ENCODE results near the gene EEFSEC. TPM values are rescaled to one million over a fixed set of nuclear protein-coding genes. Genes with fewer than 3 reads are reported as not detected.
A peak's percentile ranks its signal among the peaks of the same experiment; 100 is the strongest.

EEFSEC gene
- total and polyA plus RNA-seq, 2 experiments from 2014 or later = 4.9 to 18.7 TPM

GRCh38 chr3:128425846-128426127 lies 272.5 kb downstream of the EEFSEC start:
- no peak overlapping the region for H3K4me2 ChIP-seq (ENCODE audit: unreplicated experiment)
- no peak for TF ChIP-seq EZH2phosphoT487 (IDR thresholded peaks at IDR 0.05; ENCODE audit: insufficient read depth, low read depth)
- TF ChIP-seq EZH2 (IDR thresholded peaks at IDR 0.05; ENCODE audit: insufficient read depth, poor library complexity, severe bottlenecking) = no peak

GRCh38 chr3:128426128-128426921 lies 273.0 kb downstream of the EEFSEC start:
- DNase-seq = peak; percentile 69
- Histone ChIP-seq H4K20me1 (ENCODE audit: insufficient read depth) (no peaks in the 10 kb centered on the region), H3K79me2 (ENCODE audit: insufficient read depth) (no peaks in the 10 kb centered on the region), H3K4me2 (ENCODE audit: unreplicated experiment) (peak overlapping the region; percentile 59), H3K9me3 (ENCODE audit: low read depth) (no peaks in the 10 kb centered on the region), H3K36me3 (ENCODE audit: low read depth) (no peaks in the 10 kb centered on the region), H3K27ac (no peak overlapping the region), H3K4me3 (peak overlapping the region; percentile 53), H3K27me3 (replicated peaks; ENCODE audit: insufficient read depth) (peaks cover under 1% of the 10 kb centered on the region; the same call in 1 of the 2 replicates), H3K4me1 (ENCODE audit: insufficient read depth) (no peaks in the 10 kb centered on the region), H2AFZ (peak overlapping the region; percentile 58; the same call in 1 of the 2 replicates), H3K9me2 (ENCODE audit: insufficient read depth) (no peaks in the 10 kb centered on the region), H3K9ac (no peak overlapping the region), H3F3A (ENCODE audit: insufficient read depth) (no peaks in the 10 kb centered on the region)
- 13 to 18% methylated on average over 37 to 54 of the region's 66 CpGs for WGBS, 2 experiments (ENCODE audit: low coverage in 1 of 2, low lambda C conversion rate in 2 of 2, missing lambda C conversion rate in 2 of 2)
- in situ Hi-C loops (cut with MboI) = loop anchor here (10.0 kb wide), 1 partner anchor 168 kb away; no protein-coding TSS in a partner anchor
- TF ChIP-seq EZH2phosphoT487 (IDR thresholded peaks at IDR 0.05; ENCODE audit: insufficient read depth, low read depth) (no peak), EZH2 (IDR thresholded peaks at IDR 0.05; ENCODE audit: insufficient read depth, poor library complexity, severe bottlenecking) (no peak)

More at GRCh38 chr3:128425846-128426127, 272.5 kb downstream of the EEFSEC start:
- Histone ChIP-seq H4K20me1 (ENCODE audit: insufficient read depth) (no peaks in the 10 kb centered on the region), H3K79me2 (ENCODE audit: insufficient read depth) (no peaks in the 10 kb centered on the region), H2AFZ (no peak overlapping the region), H3K9me3 (ENCODE audit: low read depth) (no peaks in the 10 kb centered on the region), H3K9me2 (ENCODE audit: insufficient read depth) (no peaks in the 10 kb centered on the region), H3K9ac (no peak overlapping the region), H3K4me1 (ENCODE audit: insufficient read depth) (no peaks in the 10 kb centered on the region), H3F3A (ENCODE audit: insufficient read depth) (no peaks in the 10 kb centered on the region), H3K36me3 (ENCODE audit: low read depth) (no peaks in the 10 kb centered on the region), H3K27me3 (replicated peaks; ENCODE audit: insufficient read depth) (no peaks in the 10 kb centered on the region), H3K4me3 (no peak overlapping the region), H3K27ac (no peak overlapping the region)
- 73% methylated on average over 8 of the region's 8 CpGs for WGBS, 2 experiments (ENCODE audit: low coverage in 1 of 2, low lambda C conversion rate in 2 of 2, missing lambda C conversion rate in 2 of 2)
- no peak for DNase-seq
- in situ Hi-C loops (cut with MboI) = loop anchor here (10.0 kb wide), 1 partner anchor 169 kb away; no protein-coding TSS in a partner anchor

DNA sequence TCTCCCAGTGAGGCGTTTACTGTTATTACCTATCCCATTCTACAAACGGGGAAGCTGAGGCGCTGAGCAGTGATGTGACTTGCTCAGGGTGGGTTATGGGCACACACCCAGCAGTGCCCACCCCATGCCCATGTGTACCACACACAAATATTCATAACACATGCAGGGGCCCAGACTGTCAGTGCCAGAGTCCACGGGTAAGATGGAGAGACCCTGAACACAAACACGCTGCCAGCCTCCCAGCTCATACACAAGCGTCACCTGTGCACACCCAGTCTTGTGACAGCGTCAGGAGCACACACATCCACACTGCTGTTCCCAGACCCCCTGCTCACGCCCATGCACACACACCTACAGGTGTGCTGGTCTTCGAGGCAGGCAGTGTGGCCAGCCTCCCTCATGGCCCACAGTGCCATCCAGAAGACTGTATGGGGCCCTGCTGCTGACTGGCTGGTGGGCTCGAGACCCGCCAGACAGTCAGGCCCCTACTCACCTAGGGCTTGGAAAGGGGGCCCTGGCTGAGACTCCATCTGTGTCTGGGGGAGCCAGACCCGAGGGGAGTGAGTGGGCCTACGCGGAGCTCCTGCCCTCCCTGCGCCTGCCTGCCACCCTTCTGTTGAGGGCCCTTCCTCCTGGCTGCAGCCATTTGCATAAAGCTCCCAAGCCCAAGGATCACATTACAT lies 274.0 kb downstream of the EEFSEC start:
- Histone ChIP-seq H3K9me2 (ENCODE audit: insufficient read depth) (no peaks in the 10 kb centered on the region), H2AFZ (no peak overlapping the region), H3K79me2 (ENCODE audit: insufficient read depth) (no peaks in the 10 kb centered on the region), H3K4me1 (ENCODE audit: insufficient read depth) (no peaks in the 10 kb centered on the region), H3K9ac (no peak overlapping the region), H3K4me3 (no peak overlapping the region), H3K36me3 (ENCODE audit: low read depth) (no peaks in the 10 kb centered on the region), H4K20me1 (ENCODE audit: insufficient read depth) (no peaks in the 10 kb centered on the region), H3K4me2 (ENCODE audit: unreplicated experiment) (no peak overlapping the region), H3F3A (ENCODE audit: insufficient read depth) (no peaks in the 10 kb centered on the region), H3K9me3 (ENCODE audit: low read depth) (no peaks in the 10 kb centered on the region), H3K27ac (no peak overlapping the region), H3K27me3 (replicated peaks; ENCODE audit: insufficient read depth) (peaks cover 11% of the 10 kb centered on the region)
- in situ Hi-C loops (cut with MboI) = loop anchor here (10.0 kb wide), 1 partner anchor 167 kb away; no protein-coding TSS in a partner anchor
- TF ChIP-seq EZH2phosphoT487 (IDR thresholded peaks at IDR 0.05; ENCODE audit: insufficient read depth, low read depth) (no peak), EZH2 (IDR thresholded peaks at IDR 0.05; ENCODE audit: insufficient read depth, poor library complexity, severe bottlenecking) (no peak)
- no peak for DNase-seq
- whole genome bisulfite sequencing, 2 experiments (ENCODE audit: low coverage in 1 of 2, low lambda C conversion rate in 2 of 2, missing lambda C conversion rate in 2 of 2) = 80 to 85% methylated on average over 15 of the region's 15 CpGs

GRCh38 chr3:128427872-128428822 lies 274.9 kb downstream of the EEFSEC start:
- Histone ChIP-seq H3K27ac (no peak overlapping the region), H3K4me2 (ENCODE audit: unreplicated experiment) (no peak overlapping the region), H4K20me1 (ENCODE audit: insufficient read depth) (no peaks in the 10 kb centered on the region), H3K9ac (no peak overlapping the region), H3K9me3 (ENCODE audit: low read depth) (no peaks in the 10 kb centered on the region), H2AFZ (no peak overlapping the region), H3F3A (ENCODE audit: insufficient read depth) (no peaks in the 10 kb centered on the region), H3K27me3 (replicated peaks; ENCODE audit: insufficient read depth) (peaks cover 17% of the 10 kb centered on the region), H3K36me3 (ENCODE audit: low read depth) (no peaks in the 10 kb centered on the region), H3K4me3 (no peak overlapping the region), H3K9me2 (ENCODE audit: insufficient read depth) (no peaks in the 10 kb centered on the region), H3K79me2 (ENCODE audit: insufficient read depth) (no peaks in the 10 kb centered on the region), H3K4me1 (ENCODE audit: insufficient read depth) (no peaks in the 10 kb centered on the region)
- TF ChIP-seq EZH2phosphoT487 (IDR thresholded peaks at IDR 0.05; ENCODE audit: insufficient read depth, low read depth) = no peak
- TF ChIP-seq EZH2 (IDR thresholded peaks at IDR 0.05; ENCODE audit: insufficient read depth, poor library complexity, severe bottlenecking) = no peak
- in situ Hi-C loops (cut with MboI) = loop anchor here (10.0 kb wide), 1 partner anchor 167 kb away; no protein-coding TSS in a partner anchor
- DNase-seq = no peak
- WGBS, 2 experiments (ENCODE audit: low coverage in 1 of 2, low lambda C conversion rate in 2 of 2, missing lambda C conversion rate in 2 of 2) = 84 to 87% methylated on average over 19 of the region's 19 CpGs

All from GM23248 (cell line).